Kidney (tissue), 14 donors: ENCODE data around the gene MAST3. TPM values are rescaled to one million over a fixed set of nuclear protein-coding genes. Genes with fewer than 3 reads are reported as not detected.

Experiments
- DNase-seq, 5 donors: peaks; one replicate each; pipeline ENCODE4 v3.0.0-alpha.2; 2013 to 2020
- FAIRE-seq: peaks from 2 replicates; lab custom pipeline; 2012; peaks lifted over from hg19 to GRCh38; lab: Jason Lieb, UNC
- H3K27ac ChIP-seq, 2 donors: one replicate each; pipeline ENCODE4 v1.7.0; 2013; ENCODE audit warnings: low read depth in 2 of 2, low read length in 2 of 2, inconsistent platforms in 1 of 2
- H3K27me3 ChIP-seq: one replicate; pipeline ENCODE4 v1.7.1; 2013; ENCODE audit warnings: low read length, inconsistent platforms; ENCODE audit not compliant: control insufficient read depth, insufficient read depth
- H3K36me3 ChIP-seq, 3 donors: one replicate each; pipeline versions ENCODE4 v1.7.0 to v1.7.1; 2013; ENCODE audit warnings: low read length in 3 of 3, control low read depth in 1 of 3, inconsistent platforms in 1 of 3; ENCODE audit not compliant: insufficient read depth in 3 of 3, control insufficient read depth in 2 of 3
- H3K4me1 ChIP-seq, 3 donors: one replicate each; pipeline versions ENCODE4 v1.7.0 to v1.7.1; 2013; ENCODE audit warnings: low read length in 3 of 3, inconsistent platforms in 1 of 3, low read depth in 1 of 3; ENCODE audit not compliant: control insufficient read depth in 2 of 3, insufficient read depth in 2 of 3
- H3K4me3 ChIP-seq, 3 donors: one replicate each; pipeline versions ENCODE4 v1.7.0 to v1.8.1; 2013; ENCODE audit warnings: low read length in 3 of 3, control low read depth in 1 of 3, inconsistent platforms in 1 of 3
- H3K9ac ChIP-seq, 3 donors: one replicate each; pipeline versions ENCODE4 v1.7.0 to v1.7.1; 2013; ENCODE audit warnings: low read length in 3 of 3, control low read depth in 1 of 3, inconsistent platforms in 1 of 3
- H3K9me3 ChIP-seq, 3 donors: one replicate each; pipeline versions ENCODE4 v1.7.0 to v1.7.1; 2013; ENCODE audit warnings: low read length in 3 of 3, control low read depth in 1 of 3, inconsistent platforms in 1 of 3; ENCODE audit not compliant: control insufficient read depth in 2 of 3, insufficient read depth in 1 of 3
- intact Hi-C: fragments of 100-400 bp; cut with DNase I; formaldehyde crosslinking; loops from one replicate; pipeline ENCODE4 v1.11.1; 2022
- polyA plus RNA-seq: library from polyadenylated mRNA; stranded (reverse); fragments of 350-450 nt; fragmentation: Illumina TruSeq; extraction: RNeasy Lipid Tissue Mini Kit (QIAGEN cat#74804); gene quantifications from one replicate; pipeline ENCODE4 v1.2.3, GENCODE V29; 2014; ENCODE audit warnings: low read depth, low replicate concordance; ENCODE audit not compliant: insufficient read depth
- total RNA-seq: library from RNA; stranded (reverse); fragmentation: NEBNext Ultra II Directional; extraction: Animal tissue kit (Norgen Biotek cat#: 25700); gene quantifications from one replicate; pipeline ENCODE4 v1.2.1, GENCODE V29; 2021
- TF ChIP-seq, protein P1 (sequence below): IDR thresholded peaks from 3 replicates; pipeline ENCODE4 v1.5.1; 2012; ENCODE audit warnings: mild to moderate bottlenecking, moderate library complexity, borderline replicate concordance; ENCODE audit not compliant: insufficient read depth; ENCODE audit errors: extremely low read depth
- donor health status: control.
- donor health status: control.
- donor health status: control.
- donor health status: control.
- donor health status: control.
- donor health status: DM: yes; HTN: yes; CAD: no.
- donor health status: Normal renal cell carcinoma (clear cell type).

Gene MAST3
- total and polyA plus RNA-seq, 2 donors from 2014 or later, result 5.6 to 16.0 TPM

DNA sequence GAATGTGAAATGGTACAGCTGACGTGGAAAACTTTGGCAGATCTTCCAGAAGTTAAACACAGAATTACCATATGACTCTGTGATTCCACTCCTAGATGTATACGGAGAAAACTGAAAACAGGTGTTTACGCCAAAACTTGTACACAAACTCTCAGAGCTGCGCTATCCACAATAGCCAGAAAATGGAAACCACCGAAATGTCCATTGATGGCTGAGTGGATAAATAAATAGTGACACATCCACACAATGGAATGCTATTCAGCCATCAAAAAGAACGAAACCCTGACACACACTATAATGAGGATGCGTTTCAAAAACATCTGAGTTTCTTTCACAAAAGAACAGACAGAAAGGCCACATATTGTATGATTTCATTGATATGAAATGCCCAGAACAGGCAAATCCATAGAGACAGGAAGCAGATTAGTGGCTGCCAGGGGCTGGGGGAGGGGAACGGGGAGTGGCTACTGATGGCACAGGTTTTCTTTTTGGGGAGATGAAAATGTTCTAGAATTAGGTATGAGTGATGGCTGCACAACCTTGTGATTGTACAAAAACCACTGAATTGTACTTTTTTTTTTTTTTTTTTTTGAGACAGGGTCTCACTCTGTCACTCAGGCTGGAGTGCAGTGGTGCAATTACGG lies 43.9 kb upstream of the MAST3 start:
- intact Hi-C loops, result no loop called here
- peaks cover 3% of the 10 kb centered on the region for H3K27me3 ChIP-seq
- no peak overlapping the region for H3K9ac ChIP-seq
- peaks cover 0 to 9% (median 6%) of the 10 kb centered on the region in 3 donors for H3K4me1 ChIP-seq
- DNase-seq (no peak), FAIRE-seq (no peak)
- H3K9me3 ChIP-seq, result no peaks in the 10 kb centered on the region
- no peak overlapping the region for H3K4me3 ChIP-seq
- no peak overlapping the region for H3K27ac ChIP-seq
- TF ChIP-seq, protein P1, sequence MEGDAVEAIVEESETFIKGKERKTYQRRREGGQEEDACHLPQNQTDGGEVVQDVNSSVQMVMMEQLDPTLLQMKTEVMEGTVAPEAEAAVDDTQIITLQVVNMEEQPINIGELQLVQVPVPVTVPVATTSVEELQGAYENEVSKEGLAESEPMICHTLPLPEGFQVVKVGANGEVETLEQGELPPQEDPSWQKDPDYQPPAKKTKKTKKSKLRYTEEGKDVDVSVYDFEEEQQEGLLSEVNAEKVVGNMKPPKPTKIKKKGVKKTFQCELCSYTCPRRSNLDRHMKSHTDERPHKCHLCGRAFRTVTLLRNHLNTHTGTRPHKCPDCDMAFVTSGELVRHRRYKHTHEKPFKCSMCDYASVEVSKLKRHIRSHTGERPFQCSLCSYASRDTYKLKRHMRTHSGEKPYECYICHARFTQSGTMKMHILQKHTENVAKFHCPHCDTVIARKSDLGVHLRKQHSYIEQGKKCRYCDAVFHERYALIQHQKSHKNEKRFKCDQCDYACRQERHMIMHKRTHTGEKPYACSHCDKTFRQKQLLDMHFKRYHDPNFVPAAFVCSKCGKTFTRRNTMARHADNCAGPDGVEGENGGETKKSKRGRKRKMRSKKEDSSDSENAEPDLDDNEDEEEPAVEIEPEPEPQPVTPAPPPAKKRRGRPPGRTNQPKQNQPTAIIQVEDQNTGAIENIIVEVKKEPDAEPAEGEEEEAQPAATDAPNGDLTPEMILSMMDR, result no peak
- no peaks in the 10 kb centered on the region for H3K36me3 ChIP-seq

DNA sequence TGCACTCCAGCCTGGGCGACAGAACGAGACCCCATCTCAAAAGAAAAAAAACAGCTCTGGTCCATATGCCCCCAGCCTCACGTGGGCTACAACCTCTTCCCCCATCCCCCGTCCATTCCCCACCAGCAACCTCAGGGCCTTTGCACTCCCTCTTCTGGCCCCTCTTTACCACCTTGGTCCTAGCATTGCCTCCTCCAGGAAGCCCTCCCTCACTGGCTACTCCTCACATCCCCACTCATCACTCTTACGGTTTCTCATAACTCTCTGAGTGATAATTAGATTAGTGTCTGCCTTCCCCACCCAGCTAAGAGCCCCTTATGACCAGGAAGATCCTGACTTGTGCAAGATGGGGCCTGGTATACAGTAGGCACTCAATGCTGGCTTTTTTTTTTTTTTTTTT lies 41.6 kb upstream of the MAST3 start:
- TF ChIP-seq, protein P1, result no peak
- no peaks in the 10 kb centered on the region for H3K9me3 ChIP-seq
- intact Hi-C loops, result loop anchor here (5.0 kb wide), 1 partner anchor 49 kb away; the partner anchor contains the start of gene ARRDC2
- no peaks in the 10 kb centered on the region for H3K36me3 ChIP-seq
- no peak overlapping the region for H3K27ac ChIP-seq
- FAIRE-seq, result no peak
- no peak overlapping the region for H3K4me3 ChIP-seq
- H3K4me1 ChIP-seq, result peaks cover 0 to 7% (median 4%) of the 10 kb centered on the region in 3 donors
- H3K9ac ChIP-seq, result no peak overlapping the region
- no peak for DNase-seq
- peaks cover 1% of the 10 kb centered on the region for H3K27me3 ChIP-seq

DNA sequence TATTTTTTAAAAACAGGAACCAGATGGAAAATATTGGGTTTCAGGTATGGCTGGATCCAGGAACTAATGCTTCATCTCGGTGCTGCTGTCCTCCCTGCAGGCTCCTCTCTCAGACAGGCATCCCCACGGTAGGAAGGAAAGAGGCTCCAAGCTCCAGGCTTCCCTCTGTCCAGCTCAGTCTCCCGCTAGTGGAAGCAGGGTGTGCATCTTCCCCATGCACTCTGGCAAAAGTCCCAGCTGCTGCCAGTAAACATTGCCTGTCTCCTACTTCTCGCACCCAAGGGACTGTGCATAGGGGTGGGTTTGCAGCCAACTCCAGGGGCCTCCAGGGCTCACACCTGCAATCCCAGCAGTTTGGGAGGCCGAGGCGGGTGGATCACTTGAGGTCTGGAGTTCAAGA lies 40.0 kb upstream of the MAST3 start:
- Histone ChIP-seq H3K4me3 (no peak overlapping the region), H3K4me1 (peaks cover 0 to 4% (median 2%) of the 10 kb centered on the region in 3 donors), H3K9me3 (no peaks in the 10 kb centered on the region), H3K36me3 (no peaks in the 10 kb centered on the region), H3K9ac (no peak overlapping the region), H3K27ac (peak overlapping the region in 1 of 2 donors; percentile 69), H3K27me3 (no peaks in the 10 kb centered on the region)
- no peak for DNase-seq
- intact Hi-C loops, result loop anchor here (5.0 kb wide), 1 partner anchor 50 kb away; the partner anchor contains the start of gene ARRDC2
- no peak for FAIRE-seq
- TF ChIP-seq, protein P1, result no peak
